ENCODE results near the gene PIGO.

DNA sequence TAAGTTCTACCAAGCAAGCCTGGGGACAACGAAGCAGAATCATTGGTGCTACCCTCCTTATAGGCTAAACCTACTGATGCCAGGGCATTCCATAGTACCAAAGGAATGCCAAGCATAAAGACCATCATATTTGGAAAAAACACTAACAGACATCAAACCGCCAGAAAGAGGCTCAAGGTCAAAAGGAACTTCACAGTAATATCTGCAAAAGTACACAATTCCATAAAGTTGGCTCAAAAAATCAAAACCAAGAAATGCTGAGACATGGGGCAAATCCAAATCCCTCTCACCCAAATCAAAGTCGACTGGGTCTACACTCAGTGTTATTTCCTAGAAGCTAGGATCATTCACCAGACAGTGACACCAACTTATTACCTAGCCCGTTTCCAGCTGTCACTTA lies 27.4 kb downstream of the PIGO start:
- TF ChIP-seq USF2 (IDR thresholded peaks at IDR 0.05; ENCODE audit: low read depth, low read length) = no peak
- TF ChIP-seq, protein P1, sequence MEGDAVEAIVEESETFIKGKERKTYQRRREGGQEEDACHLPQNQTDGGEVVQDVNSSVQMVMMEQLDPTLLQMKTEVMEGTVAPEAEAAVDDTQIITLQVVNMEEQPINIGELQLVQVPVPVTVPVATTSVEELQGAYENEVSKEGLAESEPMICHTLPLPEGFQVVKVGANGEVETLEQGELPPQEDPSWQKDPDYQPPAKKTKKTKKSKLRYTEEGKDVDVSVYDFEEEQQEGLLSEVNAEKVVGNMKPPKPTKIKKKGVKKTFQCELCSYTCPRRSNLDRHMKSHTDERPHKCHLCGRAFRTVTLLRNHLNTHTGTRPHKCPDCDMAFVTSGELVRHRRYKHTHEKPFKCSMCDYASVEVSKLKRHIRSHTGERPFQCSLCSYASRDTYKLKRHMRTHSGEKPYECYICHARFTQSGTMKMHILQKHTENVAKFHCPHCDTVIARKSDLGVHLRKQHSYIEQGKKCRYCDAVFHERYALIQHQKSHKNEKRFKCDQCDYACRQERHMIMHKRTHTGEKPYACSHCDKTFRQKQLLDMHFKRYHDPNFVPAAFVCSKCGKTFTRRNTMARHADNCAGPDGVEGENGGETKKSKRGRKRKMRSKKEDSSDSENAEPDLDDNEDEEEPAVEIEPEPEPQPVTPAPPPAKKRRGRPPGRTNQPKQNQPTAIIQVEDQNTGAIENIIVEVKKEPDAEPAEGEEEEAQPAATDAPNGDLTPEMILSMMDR (conservative IDR thresholded peaks at IDR 0.05; ENCODE audit: low read depth, low read length) = no peak
- no peak for TF ChIP-seq POLR2A (IDR thresholded peaks at IDR 0.05; ENCODE audit: low read depth, low read length)
- no peak for TF ChIP-seq NFE2L2 (IDR thresholded peaks at IDR 0.05; ENCODE audit: low read depth, low read length)
- no peak for TF ChIP-seq MAFK (IDR thresholded peaks at IDR 0.05; ENCODE audit: low read depth, low read length)
- no peak for TF ChIP-seq SMC3 (IDR thresholded peaks at IDR 0.05; ENCODE audit: low read depth, low read length)
- TF ChIP-seq ELK1 (IDR thresholded peaks at IDR 0.05; ENCODE audit: borderline replicate concordance, low read depth, low read length) = no peak
